ENCODE measurements around the gene ACY1. TPM values are rescaled to one million over a fixed set of nuclear protein-coding genes. Genes with fewer than 3 reads are reported as not detected.

Gene ACY1
- polyA plus RNA-seq, 1 of the 3 experiments (the other 2 are of a cell fraction): 93.0 TPM

- Histone ChIP-seq H3K9me3 (no peaks in the 10 kb centered on the region), H3K79me2 (ENCODE audit: insufficient read depth) (peaks cover 37% of the 10 kb centered on the region), H3K4me1 (ENCODE audit: control insufficient read depth in 1 of 2, insufficient read depth in 2 of 2, low read depth in 1 of 2, low read length in 1 of 2) (peaks cover 4 to 34% of the 10 kb centered on the region in 2 experiments; a peak in 2 of 4 replicates), H3K27ac (ENCODE audit: low read depth in 2 of 2, low read length in 1 of 2) (no peak overlapping the region), H3K4me2 (no peak overlapping the region), H3K4me3 (ENCODE audit: low read depth in 2 of 2, low read length in 1 of 2) (no peak overlapping the region), H3K9me2 (no peaks in the 10 kb centered on the region), H2AFZ (ENCODE audit: low read depth) (no peak overlapping the region), H3K9ac (no peak overlapping the region), H4K20me1 (ENCODE audit: insufficient read depth) (0 out of 2 replicates have a peak, but pooled peaks cover 4% of the 10 kb centered on the region), H3K36me3 (replicated peaks in 1 of 2; ENCODE audit: control insufficient read depth in 1 of 2, insufficient read depth in 2 of 2, low read length in 1 of 2) (peaks cover 0 to 33% of the 10 kb centered on the region in 2 experiments), H3F3A (replicated peaks; ENCODE audit: insufficient read depth) (no peaks in the 10 kb centered on the region), H3K27me3 (ENCODE audit: insufficient read depth) (no peaks in the 10 kb centered on the region)
- CTCF ChIA-PET: interaction anchor here (1.3 to 10.7 kb wide), 4 partner anchors 8 to 21 kb away, joined by 4 to 84 read pairs (median 14); partner anchors contain the start of genes ABHD14A, ABHD14B, ACY1 and GPR62
- POLR2A ChIA-PET: interaction anchor here (0.6 to 1.7 kb wide), 5 partner anchors 10 to 33 kb away, joined by 3 to 4 read pairs (median 3); partner anchors contain the start of genes ABHD14A and RPL29
- no peak for DNase-seq
- TF ChIP-seq MXI1 (IDR thresholded peaks at IDR 0.05; ENCODE audit: low read depth, low read length) (no peak), GATA2 (CRISPR knock-in tag; IDR thresholded peaks at IDR 0.05) (no peak), EZH2phosphoT487 (IDR thresholded peaks at IDR 0.05; ENCODE audit: borderline replicate concordance, low read depth) (no peak), CHD2 (IDR thresholded peaks at IDR 0.05; ENCODE audit: low read length, partially characterized antibody) (no peak), RFX5 (IDR thresholded peaks at IDR 0.05; ENCODE audit: low read length) (no peak), JUND (IDR thresholded peaks at IDR 0.05) (no peak), TCF12 (IDR thresholded peaks at IDR 0.05) (no peak), MAX (IDR thresholded peaks at IDR 0.05; ENCODE audit: low read depth) (no peak), TEAD4 (IDR thresholded peaks at IDR 0.05; ENCODE audit: borderline replicate concordance, insufficient read depth) (no peak), RCOR1 (IDR thresholded peaks at IDR 0.05; ENCODE audit: low read length) (no peak), RXRA (IDR thresholded peaks at IDR 0.05; ENCODE audit: borderline replicate concordance, low read depth) (no peak), USF1 (IDR thresholded peaks at IDR 0.05; ENCODE audit: borderline replicate concordance, low read depth) (no peak), FOXM1 (IDR thresholded peaks at IDR 0.05; ENCODE audit: low read depth) (no peak), MEF2A (IDR thresholded peaks at IDR 0.05; ENCODE audit: borderline replicate concordance, low read depth) (no peak), NFIC (IDR thresholded peaks at IDR 0.05; ENCODE audit: borderline replicate concordance) (no peak), REST (IDR thresholded peaks at IDR 0.05; ENCODE audit: low read depth, low read length) (no peak)
- WGBS (ENCODE audit: low lambda C conversion rate): 95% methylated on average over 3 of the region's 6 CpGs
Observed at GRCh38 chr3:51962854-51963530, 20.3 kb upstream of the ACY1 start.
